GM21619 (cell line): ENCODE results near the gene KIFBP.
"Not testable (repeated sequence)": the region's sequence is repeated elsewhere in the genome, so short reads cannot be mapped to it uniquely, and the experiment has no call there.

Experiments
- ATAC-seq: cut with Tn5 transposase; IDR thresholded peaks from one replicate; pipeline ENCODE4 v1.9.1; 2021; ENCODE audit not compliant: unreplicated experiment

Gene KIFBP

GRCh38 chr10:69004821-69005220 lies 16.2 kb downstream of the KIFBP start:
- no peak for ATAC-seq

- ATAC-seq, result no peak
Measured at GRCh38 chr10:69005704-69006485, 17.3 kb downstream of the KIFBP start.

- no peak for ATAC-seq
Measured at GRCh38 chr10:69007260-69007659, 18.7 kb downstream of the KIFBP start.

- ATAC-seq, result no peak
Measured at GRCh38 chr10:69009360-69009759, 20.8 kb downstream of the KIFBP start.

- no peak for ATAC-seq
Measured at GRCh38 chr10:69010151-69010640, 21.6 kb downstream of the KIFBP start.

- not testable (repeated sequence) for ATAC-seq
Measured at GRCh38 chr10:69012778-69013177, 24.2 kb downstream of the KIFBP start.

- no peak for ATAC-seq
Measured at GRCh38 chr10:69014171-69014570, 25.6 kb downstream of the KIFBP start.

GRCh38 chr10:69018613-69019012 lies 30.0 kb downstream of the KIFBP start:
- ATAC-seq, result no peak

GRCh38 chr10:69022611-69023010 lies 34.0 kb downstream of the KIFBP start:
- no peak for ATAC-seq

GRCh38 chr10:69025370-69025896 lies 36.8 kb downstream of the KIFBP start:
- no peak for ATAC-seq

- no peak for ATAC-seq
Measured at GRCh38 chr10:69033256-69033655, 44.7 kb downstream of the KIFBP start.

- no peak for ATAC-seq
Measured at GRCh38 chr10:69037489-69037888, 48.9 kb downstream of the KIFBP start.

- ATAC-seq, result not testable (repeated sequence)
Measured at GRCh38 chr10:69040904-69041303, 52.3 kb downstream of the KIFBP start.

GRCh38 chr10:69042417-69042816 lies 53.8 kb downstream of the KIFBP start:
- no peak for ATAC-seq

- ATAC-seq, result no peak
Measured at GRCh38 chr10:69042838-69043237, 54.2 kb downstream of the KIFBP start.

- peak; percentile 47 for ATAC-seq
Measured at GRCh38 chr10:69043931-69044531, 55.4 kb downstream of the KIFBP start.

GRCh38 chr10:69044546-69044945 lies 55.9 kb downstream of the KIFBP start:
- ATAC-seq, result no peak

GRCh38 chr10:69045441-69046300 lies 57.1 kb downstream of the KIFBP start:
- peak; percentile 52 for ATAC-seq

- ATAC-seq, result no peak
Measured at GRCh38 chr10:69047111-69047832, 58.7 kb downstream of the KIFBP start.

- no peak for ATAC-seq
Measured at GRCh38 chr10:69048103-69048502, 59.5 kb downstream of the KIFBP start.

- no peak for ATAC-seq
Measured at GRCh38 chr10:69049566-69049961, 61.0 kb downstream of the KIFBP start.
